ENCODE results near the gene RNF212. TPM values are rescaled to one million over a fixed set of nuclear protein-coding genes. Genes with fewer than 3 reads are reported as not detected.

The RNF212 gene
- total RNA-seq, 2 experiments from 2014 or later: 0.88 to 1.0 TPM

GRCh38 chr4:1023895-1024740 is 89.2 kb downstream of the RNF212 start:
- DNase-seq: no peak
- H3K27me3 Mint-ChIP-seq: no peaks in the 10 kb centered on the region
- ChIA-PET CTCF (no interaction called here), POLR2A (no interaction called here)
- H3K4me1 Mint-ChIP-seq: peaks cover 10% of the 10 kb centered on the region
- H3K27ac Mint-ChIP-seq: no peak overlapping the region
- H3K4me3 Mint-ChIP-seq: no peak overlapping the region
- H3K9me3 Mint-ChIP-seq: no peaks in the 10 kb centered on the region
- H3K36me3 Mint-ChIP-seq (ENCODE audit: low read depth): no peaks in the 10 kb centered on the region

GRCh38 chr4:1023075-1023640 is 90.2 kb downstream of the RNF212 start:
- POLR2A ChIA-PET: no interaction called here
- peaks cover 10% of the 10 kb centered on the region for H3K4me1 Mint-ChIP-seq
- H3K4me3 Mint-ChIP-seq: no peak overlapping the region
- H3K27ac Mint-ChIP-seq: no peak overlapping the region
- H3K27me3 Mint-ChIP-seq: no peaks in the 10 kb centered on the region
- no peaks in the 10 kb centered on the region for H3K9me3 Mint-ChIP-seq
- no peaks in the 10 kb centered on the region for H3K36me3 Mint-ChIP-seq (ENCODE audit: low read depth)
- no peak for DNase-seq
- CTCF ChIA-PET: no interaction called here

GRCh38 chr4:1022739-1023066 is 90.7 kb downstream of the RNF212 start:
- peaks cover 10% of the 10 kb centered on the region for H3K4me1 Mint-ChIP-seq
- no peak overlapping the region for H3K27ac Mint-ChIP-seq
- no peak overlapping the region for H3K4me3 Mint-ChIP-seq
- ChIA-PET POLR2A (no interaction called here), CTCF (no interaction called here)
- no peaks in the 10 kb centered on the region for H3K27me3 Mint-ChIP-seq
- H3K9me3 Mint-ChIP-seq: no peaks in the 10 kb centered on the region
- DNase-seq: no peak
- H3K36me3 Mint-ChIP-seq (ENCODE audit: low read depth): no peaks in the 10 kb centered on the region

GRCh38 chr4:1022051-1022738 is 91.2 kb downstream of the RNF212 start:
- Mint-ChIP-seq H3K36me3 (ENCODE audit: low read depth) (no peaks in the 10 kb centered on the region), H3K27me3 (no peaks in the 10 kb centered on the region), H3K4me1 (peaks cover 10% of the 10 kb centered on the region), H3K4me3 (no peak overlapping the region), H3K27ac (no peak overlapping the region), H3K9me3 (no peaks in the 10 kb centered on the region)
- no peak for DNase-seq
- POLR2A ChIA-PET: no interaction called here
- CTCF ChIA-PET: no interaction called here

Other genes with a start within 250 kb of the RNF212 start
- gene GAK, start 181.2 kb downstream of the RNF212 start, total RNA-seq: 100 to 1,000 TPM; 139 to 156 TPM
- 10 to 100 TPM; 24.1 to 28.8 TPM for gene TMEM175, start 181.1 kb downstream of the RNF212 start, total RNA-seq
- 10 to 100 TPM; 13.8 to 14.7 TPM for gene DGKQ, start 140.0 kb downstream of the RNF212 start, total RNA-seq
- 10 to 100 TPM; 18.8 to 19.0 TPM for gene IDUA, start 126.5 kb downstream of the RNF212 start, total RNA-seq
- gene SLC26A1, start 120.2 kb downstream of the RNF212 start, total RNA-seq: under 1 TPM in 1 of 2 experiments, not detected in 1; 0.20 TPM
- 1 to 10 TPM; 7.1 to 8.9 TPM for gene FGFRL1, start 101.9 kb downstream of the RNF212 start, total RNA-seq
- gene SPON2, start 59.0 kb upstream of the RNF212 start, total RNA-seq: 10 to 100 TPM; 22.8 to 24.6 TPM
- 100 to 1,000 TPM; 209 to 221 TPM for gene CTBP1, start 135.6 kb upstream of the RNF212 start, total RNA-seq
- gene MAEA, start 176.3 kb upstream of the RNF212 start, total RNA-seq: 10 to 100 TPM; 61.6 to 64.1 TPM
- 10 to 100 TPM; 22.2 to 22.3 TPM for gene UVSSA, start 233.6 kb upstream of the RNF212 start, total RNA-seq

Data from activated CD4-positive, alpha-beta memory T cell treated with anti-CD3 and anti-CD28 coated beads, Interleukin-2, amount 10 ng/mL, durations not matched to agents 7 days and 5 days (primary cell).